ENCODE results near the gene COL4A2. TPM values are rescaled to one million over a fixed set of nuclear protein-coding genes. Genes with fewer than 3 reads are reported as not detected.
A peak's percentile ranks its signal among the peaks of the same experiment; 100 is the strongest.

COL4A2 gene
- total RNA-seq, 1 experiment from 2014 or later: 66.0 TPM

DNA sequence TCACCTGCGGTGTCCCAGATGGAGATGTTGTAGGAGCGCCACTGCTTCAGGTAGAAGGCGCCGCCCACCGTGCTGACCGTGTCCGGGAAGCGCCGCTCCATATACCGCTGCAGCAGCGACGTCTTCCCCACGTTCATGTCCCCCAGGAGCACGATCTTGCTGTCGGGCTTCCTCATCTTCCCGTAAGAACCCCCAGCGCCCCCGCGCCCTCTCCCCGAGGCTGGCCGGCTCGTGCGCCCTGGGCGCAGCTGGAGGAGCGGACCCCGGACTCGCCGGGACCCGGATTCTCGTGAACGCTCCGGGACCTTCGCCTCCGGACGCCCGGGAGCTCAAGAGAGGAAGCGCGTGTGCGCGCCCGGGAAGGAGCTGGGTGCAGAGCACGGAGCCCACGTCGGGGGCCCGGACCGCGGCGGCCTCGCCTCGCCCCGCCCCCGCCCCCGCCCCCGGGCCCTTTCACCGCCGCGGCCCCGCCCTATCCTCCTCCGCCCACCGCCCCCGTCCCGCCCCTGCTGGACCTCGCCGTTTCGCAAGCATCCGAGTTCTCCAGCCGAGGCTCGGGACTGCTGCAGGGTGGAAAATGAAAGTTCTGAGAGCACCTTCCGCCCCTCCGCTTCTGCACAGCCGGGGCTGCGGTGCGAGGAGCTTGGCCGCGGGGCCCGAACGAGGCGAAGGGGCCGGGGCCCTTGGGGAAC is 254.4 kb downstream of the COL4A2 start, which contains the start of gene RAB20:
Gene RAB20, minus strand, starts transcription at position 379 of the 692 bp plus-strand sequence. Its CDS starts 203 bp downstream, at position 176.
- peak; percentile 87 for DNase-seq (ENCODE audit: unreplicated experiment)
- Mint-ChIP-seq H3K27ac (ENCODE audit: low read depth, unreplicated experiment) (peak within 1 kb of the TSS; percentile 33), H3K4me3 (ENCODE audit: unreplicated experiment) (peak within 1 kb of the TSS; percentile 88), H3K27me3 (ENCODE audit: insufficient read depth, unreplicated experiment) (no peaks in the 10 kb centered on the region), H3K36me3 (ENCODE audit: insufficient read depth, unreplicated experiment) (peaks cover 5% of the 10 kb centered on the region), H3K4me1 (ENCODE audit: insufficient read depth, unreplicated experiment) (peaks cover 13% of the 10 kb centered on the region), H3K9me3 (ENCODE audit: unreplicated experiment) (no peaks in the 10 kb centered on the region)
- intact Hi-C loops (cut with micrococcal nuclease): loop anchor here (1.0 kb wide), 1 partner anchor 105 kb away; no protein-coding TSS in a partner anchor
- no TSS peak for BruUV-seq (replicated peaks)
- no peak for TF ChIP-seq CTCF (IDR thresholded peaks at IDR 0.05; ENCODE audit: unreplicated experiment)
- ChIA-PET CTCF (interaction anchor here (0.6 to 2.3 kb wide), 5 partner anchors 55 to 1987 kb away, joined by 3 to 7 read pairs (median 4); no protein-coding TSS in a partner anchor), POLR2A (interaction anchor here (0.5 to 3.6 kb wide), 27 partner anchors 8 to 1474 kb away, joined by 3 to 18 read pairs (median 4); partner anchors contain the start of genes COL4A1, COL4A2 and NAXD)

GRCh38 chr13:110562036-110562597 is 255.0 kb downstream of the COL4A2 start:
- no peak for TF ChIP-seq CTCF (IDR thresholded peaks at IDR 0.05; ENCODE audit: unreplicated experiment)
- intact Hi-C loops (cut with micrococcal nuclease): no loop called here
- no peaks in the 10 kb centered on the region for H3K27me3 Mint-ChIP-seq (ENCODE audit: insufficient read depth, unreplicated experiment)
- no TSS peak for BruUV-seq (replicated peaks)
- peaks cover 13% of the 10 kb centered on the region for H3K4me1 Mint-ChIP-seq (ENCODE audit: insufficient read depth, unreplicated experiment)
- CTCF ChIA-PET: interaction anchor here (0.6 to 2.3 kb wide), 5 partner anchors 54 to 1988 kb away, joined by 3 to 7 read pairs (median 4); no protein-coding TSS in a partner anchor
- no peak overlapping the region for H3K27ac Mint-ChIP-seq (ENCODE audit: low read depth, unreplicated experiment)
- DNase-seq (ENCODE audit: unreplicated experiment): no peak
- POLR2A ChIA-PET: interaction anchor here (0.5 to 3.6 kb wide), 28 partner anchors 7 to 1474 kb away, joined by 3 to 18 read pairs (median 4); partner anchors contain the start of genes COL4A1, COL4A2 and NAXD
- H3K36me3 Mint-ChIP-seq (ENCODE audit: insufficient read depth, unreplicated experiment): peaks cover 5% of the 10 kb centered on the region
- H3K4me3 Mint-ChIP-seq (ENCODE audit: unreplicated experiment): peak overlapping the region; percentile 88
- H3K9me3 Mint-ChIP-seq (ENCODE audit: unreplicated experiment): no peaks in the 10 kb centered on the region

Small RNAs within 50 kb of the gene (microRNA-seq; reads per million reads assigned to microRNA genes)
- not detected for gene MIR8073

Other genes starting within 250 kb of the COL4A2 start
- gene COL4A1, start 127 bp upstream of the COL4A2 start, total RNA-seq (2022): 25.9 and 42.1 TPM in 2 replicates